OCI-LY3 (cell line): ENCODE data around the gene TBX19.

ENCODE experiments used
- H2AFZ ChIP-seq: fragments of 200-600, 300-600 bp; shearing (Covaris generic); 2 replicates; pipeline ENCODE4 v1.6.0; 2014; ENCODE audit warnings: antibody characterized with exemption, low read depth, low read length
- H3K27ac ChIP-seq: fragments of 200-600, 300-600 bp; sonication (generic); 2 replicates; pipeline ENCODE4 v1.5.1; 2014; ENCODE audit warnings: mild to moderate bottlenecking, low read length, moderate library complexity, mixed read lengths
- H3K27me3 ChIP-seq: fragments of 200-600, 300-600 bp; sonication (generic); 2 replicates; pipeline ENCODE4 v1.6.1; 2014; ENCODE audit warnings: low read depth, low read length, mixed read lengths
- H3K36me3 ChIP-seq: fragments of 200-600, 300-600 bp; sonication (generic); replicated peaks from 2 replicates; pipeline ENCODE3; 2014; ENCODE audit warnings: low read depth, low read length, mixed read lengths
- H3K4me1 ChIP-seq: fragments of 300-600, 200-600 bp; sonication (generic); 2 replicates; pipeline ENCODE4 v1.6.1; 2014; ENCODE audit warnings: low read length, mixed read lengths
- H3K4me2 ChIP-seq: fragments of 200-600, 300-600 bp; sonication (generic); 2 replicates; pipeline ENCODE4 v1.6.1; 2014; ENCODE audit warnings: low read length, mixed read lengths
- H3K4me3 ChIP-seq: fragments of 300-600, 200-600 bp; sonication (generic); 2 replicates; pipeline ENCODE4 v1.5.1; 2014; ENCODE audit warnings: antibody characterized with exemption, mild to moderate bottlenecking, low read length, moderate library complexity
- H3K79me2 ChIP-seq: fragments of 300-600, 200-600 bp; shearing (Covaris generic); 2 replicates; pipeline ENCODE4 v1.6.1; 2014; ENCODE audit warnings: mild to moderate bottlenecking, low read length, mixed read lengths
- H3K9ac ChIP-seq: fragments of 300-600, 200-600 bp; shearing (Covaris generic); 2 replicates; pipeline ENCODE4 v1.6.0; 2014; ENCODE audit warnings: mild to moderate bottlenecking, low read length, moderate library complexity
- H3K9me3 ChIP-seq: fragments of 200-600, 300-600 bp; shearing (Covaris generic); 2 replicates; pipeline ENCODE4 v1.6.1; 2014; ENCODE audit warnings: low read length, mixed read lengths; ENCODE audit not compliant: insufficient read depth
- H4K20me1 ChIP-seq: fragments of 200-600, 300-600 bp; sonication (generic); 2 replicates; pipeline ENCODE4 v1.6.1; 2016; ENCODE audit warnings: low read length, mixed read lengths; ENCODE audit not compliant: insufficient read depth
- EZH2phosphoT487 ChIP-seq: fragments of 200-600 bp; shearing (Covaris generic); IDR thresholded peaks from 2 replicates; pipeline ENCODE4 v1.6.1; 2018; ENCODE audit warnings: antibody characterized with exemption, mixed run types, low read depth
- TF ChIP-seq, protein P1 (sequence below): fragments of 200-600, 300-600 bp; sonication (generic); IDR thresholded peaks from 2 replicates; pipeline ENCODE4 v1.5.1; 2014; ENCODE audit warnings: antibody characterized with exemption, low read length, low read depth

Gene TBX19

DNA sequence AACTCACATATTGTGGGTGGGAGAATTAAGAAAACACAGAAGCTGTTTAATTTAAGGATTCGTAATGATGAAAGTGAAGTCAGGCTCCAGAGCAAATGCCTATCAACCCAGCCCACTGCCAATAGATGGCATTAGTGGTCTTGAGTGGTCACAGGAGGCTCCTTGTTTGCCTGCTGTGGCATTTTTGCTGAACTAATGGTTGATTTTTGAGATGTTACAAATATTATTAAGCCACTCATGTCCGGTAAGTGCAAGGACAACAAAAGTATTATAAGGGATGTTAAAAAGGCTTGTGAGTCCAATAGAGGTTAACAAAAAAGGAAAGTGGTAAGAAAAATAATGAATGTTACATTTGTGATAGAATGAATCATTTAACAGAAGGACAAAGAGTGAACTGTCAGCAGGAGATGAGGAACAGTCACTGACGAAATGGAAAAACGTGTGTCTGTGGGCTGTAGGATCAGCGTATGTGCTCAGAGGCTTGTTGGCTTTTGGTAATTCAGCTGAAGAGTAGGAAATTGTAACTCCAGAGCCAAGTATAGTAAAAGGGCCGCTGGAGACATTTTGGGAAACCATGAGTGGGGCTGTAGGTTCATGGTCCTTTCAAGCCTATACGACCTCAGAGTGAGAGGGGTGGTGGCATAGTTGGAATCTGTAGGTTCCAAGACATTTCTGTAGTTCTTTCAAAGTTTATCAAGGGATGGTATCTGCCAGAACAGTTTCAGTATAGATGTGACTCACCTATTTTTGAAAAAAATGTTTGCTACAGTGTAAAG is 43.7 kb upstream of the TBX19 start:
- H3K4me2 ChIP-seq, result no peak overlapping the region
- no peak overlapping the region for H3K9ac ChIP-seq
- H4K20me1 ChIP-seq, result peaks cover 33% of the 10 kb centered on the region
- H3K9me3 ChIP-seq, result no peaks in the 10 kb centered on the region
- no peak overlapping the region for H3K27ac ChIP-seq
- H3K27me3 ChIP-seq, result no peaks in the 10 kb centered on the region
- peaks cover 9% of the 10 kb centered on the region; the same call in 1 of the 2 replicates for H3K4me1 ChIP-seq
- H3K79me2 ChIP-seq, result peaks cover 26% of the 10 kb centered on the region
- H3K4me3 ChIP-seq, result no peak overlapping the region
- TF ChIP-seq, protein P1, sequence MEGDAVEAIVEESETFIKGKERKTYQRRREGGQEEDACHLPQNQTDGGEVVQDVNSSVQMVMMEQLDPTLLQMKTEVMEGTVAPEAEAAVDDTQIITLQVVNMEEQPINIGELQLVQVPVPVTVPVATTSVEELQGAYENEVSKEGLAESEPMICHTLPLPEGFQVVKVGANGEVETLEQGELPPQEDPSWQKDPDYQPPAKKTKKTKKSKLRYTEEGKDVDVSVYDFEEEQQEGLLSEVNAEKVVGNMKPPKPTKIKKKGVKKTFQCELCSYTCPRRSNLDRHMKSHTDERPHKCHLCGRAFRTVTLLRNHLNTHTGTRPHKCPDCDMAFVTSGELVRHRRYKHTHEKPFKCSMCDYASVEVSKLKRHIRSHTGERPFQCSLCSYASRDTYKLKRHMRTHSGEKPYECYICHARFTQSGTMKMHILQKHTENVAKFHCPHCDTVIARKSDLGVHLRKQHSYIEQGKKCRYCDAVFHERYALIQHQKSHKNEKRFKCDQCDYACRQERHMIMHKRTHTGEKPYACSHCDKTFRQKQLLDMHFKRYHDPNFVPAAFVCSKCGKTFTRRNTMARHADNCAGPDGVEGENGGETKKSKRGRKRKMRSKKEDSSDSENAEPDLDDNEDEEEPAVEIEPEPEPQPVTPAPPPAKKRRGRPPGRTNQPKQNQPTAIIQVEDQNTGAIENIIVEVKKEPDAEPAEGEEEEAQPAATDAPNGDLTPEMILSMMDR, result no peak
- no peak for TF ChIP-seq EZH2phosphoT487
- H2AFZ ChIP-seq, result no peak overlapping the region
- H3K36me3 ChIP-seq, result peaks cover 76% of the 10 kb centered on the region

DNA sequence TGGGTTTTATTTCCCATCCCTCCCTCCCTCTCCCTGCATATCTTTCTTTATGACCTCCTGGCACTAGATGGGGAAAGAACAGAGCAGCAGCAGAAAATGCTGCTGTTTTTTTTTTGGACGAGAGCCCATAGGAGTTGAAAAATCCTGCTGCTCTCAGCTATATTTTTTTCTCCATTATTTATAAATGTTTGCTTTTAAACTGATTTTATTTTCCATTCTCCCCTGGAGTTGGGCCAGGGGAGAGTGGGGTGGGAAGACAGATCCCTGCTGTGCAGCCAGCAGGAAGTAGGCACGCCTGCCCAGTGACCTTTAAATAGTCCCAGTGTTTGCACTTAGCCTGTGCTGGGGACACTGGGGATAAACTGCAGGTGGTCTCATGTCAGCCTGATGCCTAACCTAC is 37.5 kb upstream of the TBX19 start:
- no peak overlapping the region for H3K4me2 ChIP-seq
- no peak overlapping the region for H3K9ac ChIP-seq
- H3K9me3 ChIP-seq, result no peaks in the 10 kb centered on the region
- no peak overlapping the region for H3K4me3 ChIP-seq
- no peaks in the 10 kb centered on the region for H3K27me3 ChIP-seq
- H2AFZ ChIP-seq, result no peak overlapping the region
- H3K27ac ChIP-seq, result no peak overlapping the region
- TF ChIP-seq, protein P1, result no peak
- no peak for TF ChIP-seq EZH2phosphoT487
- peaks cover 19% of the 10 kb centered on the region for H3K79me2 ChIP-seq
- peaks cover 14% of the 10 kb centered on the region for H4K20me1 ChIP-seq
- peaks cover 69% of the 10 kb centered on the region for H3K36me3 ChIP-seq
- H3K4me1 ChIP-seq, result no peaks in the 10 kb centered on the region

DNA sequence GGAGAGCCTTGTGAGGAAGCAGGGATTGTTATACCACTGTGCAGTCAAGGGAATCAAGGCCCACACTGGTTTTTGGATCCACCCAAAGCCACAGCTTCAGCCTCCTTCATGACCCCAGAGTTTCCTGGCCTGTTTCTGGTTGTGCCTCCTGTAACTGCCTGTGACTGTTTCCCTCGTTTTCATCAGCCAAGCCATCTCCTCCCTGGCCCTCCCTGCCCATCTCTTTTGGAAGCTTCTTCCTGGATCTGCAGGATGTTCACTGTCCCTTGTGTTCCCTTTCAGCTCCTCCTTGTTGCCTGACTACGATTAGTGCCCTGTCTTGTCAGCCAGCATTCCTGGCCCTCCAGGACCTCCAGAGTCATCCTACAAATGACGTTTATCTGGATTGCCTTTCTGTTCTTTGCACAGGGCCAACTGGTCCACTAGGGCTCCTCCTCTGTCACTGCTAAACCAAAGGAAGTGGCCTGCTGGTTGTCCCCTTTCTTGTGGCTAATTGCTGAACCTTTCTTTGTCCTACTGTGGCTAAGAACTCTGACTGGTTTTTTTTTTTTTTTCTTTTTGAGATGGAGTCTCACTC is 37.0 kb upstream of the TBX19 start:
- TF ChIP-seq, protein P1, result no peak
- TF ChIP-seq EZH2phosphoT487, result no peak
- Histone ChIP-seq H3K9me3 (no peaks in the 10 kb centered on the region), H2AFZ (no peak overlapping the region), H3K9ac (no peak overlapping the region), H3K4me2 (no peak overlapping the region), H3K27me3 (no peaks in the 10 kb centered on the region), H3K4me3 (no peak overlapping the region), H3K27ac (no peak overlapping the region), H3K4me1 (no peaks in the 10 kb centered on the region), H3K36me3 (peaks cover 68% of the 10 kb centered on the region), H4K20me1 (peaks cover 14% of the 10 kb centered on the region), H3K79me2 (peaks cover 19% of the 10 kb centered on the region)

DNA sequence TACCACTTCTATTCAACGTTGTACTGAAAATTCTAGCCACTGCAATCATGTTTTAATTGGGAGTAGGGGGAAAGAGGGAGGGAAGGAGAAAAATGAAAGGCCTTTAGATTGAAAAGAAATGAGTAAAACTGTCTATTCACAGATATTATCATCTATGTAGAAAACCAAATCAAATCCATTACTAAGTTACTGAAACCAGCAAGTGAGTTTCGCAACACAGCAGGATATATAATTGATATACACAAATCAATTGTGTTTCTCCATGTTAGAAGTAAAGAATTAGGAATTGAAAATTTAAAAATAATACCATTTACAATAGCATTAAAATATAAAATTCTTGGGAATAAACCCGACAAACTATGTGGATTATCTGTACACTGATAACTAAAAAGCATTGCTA is 35.6 kb upstream of the TBX19 start:
- H2AFZ ChIP-seq, result no peak overlapping the region
- H4K20me1 ChIP-seq, result peaks cover 21% of the 10 kb centered on the region
- H3K4me1 ChIP-seq, result no peaks in the 10 kb centered on the region
- no peak overlapping the region for H3K4me3 ChIP-seq
- H3K27ac ChIP-seq, result no peak overlapping the region
- peaks cover 26% of the 10 kb centered on the region for H3K79me2 ChIP-seq
- no peak overlapping the region for H3K4me2 ChIP-seq
- H3K9ac ChIP-seq, result no peak overlapping the region
- no peaks in the 10 kb centered on the region for H3K27me3 ChIP-seq
- H3K36me3 ChIP-seq, result peaks cover 64% of the 10 kb centered on the region
- no peak for TF ChIP-seq EZH2phosphoT487
- TF ChIP-seq, protein P1, result no peak
- no peaks in the 10 kb centered on the region for H3K9me3 ChIP-seq
